ENCODE data around the gene HEY2. TPM values are rescaled to one million over a fixed set of nuclear protein-coding genes. Genes with fewer than 3 reads are reported as not detected.

HEY2 gene
- polyA plus RNA-seq, 1 donor (not counting 4 experiments of a cell fraction or from before 2014, with no cell fraction given), result not detected

- no peak for DNase-seq (ENCODE audit: low read depth, low spot score)
- peaks cover 5% of the 10 kb centered on the region for H3K79me2 ChIP-seq (ENCODE audit: control insufficient read depth, insufficient read depth, low read length)
- no peaks in the 10 kb centered on the region for H4K20me1 ChIP-seq (ENCODE audit: control insufficient read depth, extremely low read depth, insufficient read depth, low read length)
- H3K27me3 ChIP-seq (ENCODE audit: control insufficient read depth, extremely low read depth, insufficient read depth, low read length), result no peaks in the 10 kb centered on the region
- H3K9me3 ChIP-seq (ENCODE audit: control insufficient read depth, low read depth, low read length), result no peaks in the 10 kb centered on the region
- no peak overlapping the region for H3K4me3 ChIP-seq (ENCODE audit: control insufficient read depth in 2 of 3, extremely low read depth in 1 of 3, insufficient read depth in 2 of 3, low read depth in 1 of 3, low read length in 3 of 3)
- no peak overlapping the region for H3K4me2 ChIP-seq (ENCODE audit: control insufficient read depth, extremely low read depth, insufficient read depth, low read depth, low read length)
- H3K9me1 ChIP-seq (ENCODE audit: control insufficient read depth, extremely low read depth, insufficient read depth, low read length), result no peaks in the 10 kb centered on the region
- H3K4me1 ChIP-seq (ENCODE audit: control insufficient read depth, extremely low read depth, insufficient read depth, low read length), result peaks cover 41% of the 10 kb centered on the region
- H3K36me3 ChIP-seq (ENCODE audit: control insufficient read depth in 2 of 2, extremely low read depth in 1 of 2, insufficient read depth in 2 of 2, low read length in 2 of 2), result no peaks in the 10 kb centered on the region
- no peak for FAIRE-seq
- H2AFZ ChIP-seq (ENCODE audit: control insufficient read depth, low read length), result no peak overlapping the region
- TF ChIP-seq CTCF (optimal IDR thresholded peaks at IDR 0.05 in 1 of 3, IDR thresholded peaks at IDR 0.05 in 1 of 3, conservative IDR thresholded peaks at IDR 0.05 in 1 of 3; ENCODE audit: extremely low read depth in 1 of 3, insufficient read depth in 2 of 3, low read length in 3 of 3), result no peak
- no peak for TF ChIP-seq EZH2 (IDR thresholded peaks at IDR 0.05; ENCODE audit: low read length)
- H3K9ac ChIP-seq (ENCODE audit: control insufficient read depth, extremely low read depth, insufficient read depth, low read length), result no peak overlapping the region
- dilution Hi-C loops (cut with MboI; ENCODE audit: extremely low pct_ligation_motif_present, low sequenced_read_pairs), result no loop called here
- H3K27ac ChIP-seq (ENCODE audit: control insufficient read depth, insufficient read depth, low read length), result no peak overlapping the region
Observed at GRCh38 chr6:125793280-125793679, 43.8 kb downstream of the HEY2 start.

- H4K20me1 ChIP-seq (ENCODE audit: control insufficient read depth, extremely low read depth, insufficient read depth, low read length), result no peaks in the 10 kb centered on the region
- no peak for DNase-seq (ENCODE audit: low read depth, low spot score)
- no peak overlapping the region for H3K4me3 ChIP-seq (ENCODE audit: control insufficient read depth in 2 of 3, extremely low read depth in 1 of 3, insufficient read depth in 2 of 3, low read depth in 1 of 3, low read length in 3 of 3)
- H3K9me1 ChIP-seq (ENCODE audit: control insufficient read depth, extremely low read depth, insufficient read depth, low read length), result no peaks in the 10 kb centered on the region
- H3K4me1 ChIP-seq (ENCODE audit: control insufficient read depth, extremely low read depth, insufficient read depth, low read length), result peaks cover 44% of the 10 kb centered on the region
- H3K27me3 ChIP-seq (ENCODE audit: control insufficient read depth, extremely low read depth, insufficient read depth, low read length), result no peaks in the 10 kb centered on the region
- no peak overlapping the region for H3K27ac ChIP-seq (ENCODE audit: control insufficient read depth, insufficient read depth, low read length)
- dilution Hi-C loops (cut with MboI; ENCODE audit: extremely low pct_ligation_motif_present, low sequenced_read_pairs), result no loop called here
- TF ChIP-seq EZH2 (IDR thresholded peaks at IDR 0.05; ENCODE audit: low read length) (no peak), CTCF (optimal IDR thresholded peaks at IDR 0.05 in 1 of 3, IDR thresholded peaks at IDR 0.05 in 1 of 3, conservative IDR thresholded peaks at IDR 0.05 in 1 of 3; ENCODE audit: extremely low read depth in 1 of 3, insufficient read depth in 2 of 3, low read length in 3 of 3) (no peak)
- H3K9me3 ChIP-seq (ENCODE audit: control insufficient read depth, low read depth, low read length), result no peaks in the 10 kb centered on the region
- FAIRE-seq, result no peak
- H3K79me2 ChIP-seq (ENCODE audit: control insufficient read depth, insufficient read depth, low read length), result peaks cover 5% of the 10 kb centered on the region
- no peaks in the 10 kb centered on the region for H3K36me3 ChIP-seq (ENCODE audit: control insufficient read depth in 2 of 2, extremely low read depth in 1 of 2, insufficient read depth in 2 of 2, low read length in 2 of 2)
- no peak overlapping the region for H3K4me2 ChIP-seq (ENCODE audit: control insufficient read depth, extremely low read depth, insufficient read depth, low read depth, low read length)
- H3K9ac ChIP-seq (ENCODE audit: control insufficient read depth, extremely low read depth, insufficient read depth, low read length), result no peak overlapping the region
- H2AFZ ChIP-seq (ENCODE audit: control insufficient read depth, low read length), result no peak overlapping the region
Observed at GRCh38 chr6:125793863-125794262, 44.4 kb downstream of the HEY2 start.
